Measurements from ENCODE around the gene ITGB5. TPM values are rescaled to one million over a fixed set of nuclear protein-coding genes. Genes with fewer than 3 reads are reported as not detected.

Gene ITGB5
- polyA plus RNA-seq, 3 donors: 0.68 to 1.2 (median 1.0) TPM

DNA sequence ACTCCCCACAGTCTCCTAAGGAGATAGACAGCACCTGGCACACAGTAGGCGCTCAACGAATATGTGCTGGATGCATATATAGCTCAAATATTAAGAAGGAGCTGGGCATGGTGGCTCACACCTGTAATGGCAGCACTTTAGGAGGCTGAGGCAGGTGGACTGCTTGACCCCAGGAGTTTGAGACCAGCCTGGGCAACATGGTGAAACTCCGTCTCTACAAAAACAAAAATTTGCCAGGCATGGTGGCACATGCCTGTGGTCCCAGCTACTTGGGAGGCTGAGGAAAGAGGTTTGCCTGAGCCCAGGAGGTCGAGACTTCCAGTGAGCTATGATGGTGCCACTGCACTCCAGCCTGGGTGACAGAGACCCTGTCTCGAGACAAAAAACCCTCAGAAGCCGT is 119.5 kb downstream of the ITGB5 start:
- no peaks in the 10 kb centered on the region for H3K9me3 Mint-ChIP-seq
- intact Hi-C loops (cut with micrococcal nuclease): no loop called here
- DNase-seq: no peak
- H3K27me3 ChIP-seq (ENCODE audit: control insufficient read depth in 2 of 2, insufficient read depth in 2 of 2, low read length in 2 of 2): peaks cover 2 to 10% of the 10 kb centered on the region in 2 donors
- no peak overlapping the region for H2AFZ ChIP-seq (ENCODE audit: insufficient read depth, low read depth, low read length, poor library complexity, severe bottlenecking)
- no peaks in the 10 kb centered on the region for H3K36me3 ChIP-seq (replicated peaks in 1 of 2; ENCODE audit: control insufficient read depth in 1 of 2, insufficient read depth in 2 of 2, low read length in 2 of 2)
- no peaks in the 10 kb centered on the region for H3K36me3 Mint-ChIP-seq
- no peak overlapping the region for H3K27ac Mint-ChIP-seq
- H3K4me1 ChIP-seq (ENCODE audit: control insufficient read depth in 1 of 2, insufficient read depth in 2 of 2, low read length in 2 of 2): peaks cover 0 to 6% of the 10 kb centered on the region in 2 donors
- H3K9ac ChIP-seq (ENCODE audit: insufficient read depth, low read length, poor library complexity, severe bottlenecking): no peak overlapping the region
- peaks cover 6% of the 10 kb centered on the region for H3K4me1 Mint-ChIP-seq
- H3K27me3 Mint-ChIP-seq (ENCODE audit: low read depth in 3 of 3): peaks cover 13 to 22% (median 18%) of the 10 kb centered on the region in 3 donors
- H3K4me3 Mint-ChIP-seq: no peak overlapping the region
- H3K79me2 ChIP-seq (ENCODE audit: insufficient read depth, low read length): no peaks in the 10 kb centered on the region
- H3K4me2 ChIP-seq (replicated peaks; ENCODE audit: extremely low read depth, low read length, poor library complexity, severe bottlenecking): no peak overlapping the region
- TF ChIP-seq, protein P1, sequence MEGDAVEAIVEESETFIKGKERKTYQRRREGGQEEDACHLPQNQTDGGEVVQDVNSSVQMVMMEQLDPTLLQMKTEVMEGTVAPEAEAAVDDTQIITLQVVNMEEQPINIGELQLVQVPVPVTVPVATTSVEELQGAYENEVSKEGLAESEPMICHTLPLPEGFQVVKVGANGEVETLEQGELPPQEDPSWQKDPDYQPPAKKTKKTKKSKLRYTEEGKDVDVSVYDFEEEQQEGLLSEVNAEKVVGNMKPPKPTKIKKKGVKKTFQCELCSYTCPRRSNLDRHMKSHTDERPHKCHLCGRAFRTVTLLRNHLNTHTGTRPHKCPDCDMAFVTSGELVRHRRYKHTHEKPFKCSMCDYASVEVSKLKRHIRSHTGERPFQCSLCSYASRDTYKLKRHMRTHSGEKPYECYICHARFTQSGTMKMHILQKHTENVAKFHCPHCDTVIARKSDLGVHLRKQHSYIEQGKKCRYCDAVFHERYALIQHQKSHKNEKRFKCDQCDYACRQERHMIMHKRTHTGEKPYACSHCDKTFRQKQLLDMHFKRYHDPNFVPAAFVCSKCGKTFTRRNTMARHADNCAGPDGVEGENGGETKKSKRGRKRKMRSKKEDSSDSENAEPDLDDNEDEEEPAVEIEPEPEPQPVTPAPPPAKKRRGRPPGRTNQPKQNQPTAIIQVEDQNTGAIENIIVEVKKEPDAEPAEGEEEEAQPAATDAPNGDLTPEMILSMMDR (IDR thresholded peaks at IDR 0.05): no peak
- no peaks in the 10 kb centered on the region for H4K20me1 ChIP-seq (ENCODE audit: insufficient read depth, low read length)
- H3K4me3 ChIP-seq (replicated peaks in 1 of 3; ENCODE audit: low read depth in 2 of 3, low read length in 3 of 3): no peak overlapping the region
- H3K27ac ChIP-seq (ENCODE audit: low read depth in 1 of 2, low read length in 2 of 2): no peak overlapping the region
- WGBS (ENCODE audit: insufficient coverage): 93% methylated on average over 3 of the region's 6 CpGs
- no peaks in the 10 kb centered on the region for H3K9me3 ChIP-seq (replicated peaks in 1 of 2; ENCODE audit: control insufficient read depth in 1 of 2, insufficient read depth in 1 of 2, low read length in 2 of 2)

DNA sequence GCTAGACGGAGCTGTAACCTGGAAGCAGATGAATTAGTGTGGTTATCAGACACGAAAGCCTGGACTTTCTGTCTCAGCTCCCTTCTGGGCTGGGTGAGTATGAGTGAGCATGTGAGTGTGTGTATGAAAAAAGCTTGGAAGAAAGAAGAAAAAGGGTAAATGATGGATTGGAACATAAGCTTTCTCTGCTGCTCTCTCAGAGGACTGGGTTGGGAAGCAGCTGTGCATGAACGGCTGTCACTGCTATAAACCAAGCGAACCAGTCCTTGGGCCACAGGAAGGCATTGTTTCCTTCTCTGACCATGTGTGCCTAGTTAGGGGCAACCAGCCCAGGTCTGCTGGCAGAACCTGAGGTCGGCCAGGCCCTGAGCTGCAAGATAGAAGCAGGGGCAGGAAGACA is 119.9 kb downstream of the ITGB5 start:
- no peak overlapping the region for H3K27ac Mint-ChIP-seq
- H3K4me3 Mint-ChIP-seq: no peak overlapping the region
- Histone ChIP-seq H3K36me3 (replicated peaks in 1 of 2; ENCODE audit: control insufficient read depth in 1 of 2, insufficient read depth in 2 of 2, low read length in 2 of 2) (no peaks in the 10 kb centered on the region), H3K79me2 (ENCODE audit: insufficient read depth, low read length) (no peaks in the 10 kb centered on the region), H3K4me2 (replicated peaks; ENCODE audit: extremely low read depth, low read length, poor library complexity, severe bottlenecking) (no peak overlapping the region), H3K27me3 (ENCODE audit: control insufficient read depth in 2 of 2, insufficient read depth in 2 of 2, low read length in 2 of 2) (peaks cover 2 to 6% of the 10 kb centered on the region in 2 donors), H3K4me1 (ENCODE audit: control insufficient read depth in 1 of 2, insufficient read depth in 2 of 2, low read length in 2 of 2) (peaks cover 0 to 3% of the 10 kb centered on the region in 2 donors), H3K9ac (ENCODE audit: insufficient read depth, low read length, poor library complexity, severe bottlenecking) (no peak overlapping the region), H3K27ac (ENCODE audit: low read depth in 1 of 2, low read length in 2 of 2) (no peak overlapping the region), H3K9me3 (replicated peaks in 1 of 2; ENCODE audit: control insufficient read depth in 1 of 2, insufficient read depth in 1 of 2, low read length in 2 of 2) (no peaks in the 10 kb centered on the region), H3K4me3 (replicated peaks in 1 of 3; ENCODE audit: low read depth in 2 of 3, low read length in 3 of 3) (no peak overlapping the region), H2AFZ (ENCODE audit: insufficient read depth, low read depth, low read length, poor library complexity, severe bottlenecking) (no peak overlapping the region), H4K20me1 (ENCODE audit: insufficient read depth, low read length) (no peaks in the 10 kb centered on the region)
- H3K9me3 Mint-ChIP-seq: no peaks in the 10 kb centered on the region
- intact Hi-C loops (cut with micrococcal nuclease): no loop called here
- no peaks in the 10 kb centered on the region for H3K36me3 Mint-ChIP-seq
- WGBS (ENCODE audit: insufficient coverage): 96% methylated on average over 3 of the region's 5 CpGs
- H3K4me1 Mint-ChIP-seq: peaks cover 3% of the 10 kb centered on the region
- TF ChIP-seq, protein P1 (IDR thresholded peaks at IDR 0.05): no peak
- peaks cover 10 to 18% (median 15%) of the 10 kb centered on the region in 3 donors for H3K27me3 Mint-ChIP-seq (ENCODE audit: low read depth in 3 of 3)
- no peak for DNase-seq

Data from CD14-positive monocyte (primary cell).